Adipocyte (in vitro differentiated cells): ENCODE data around the gene HNRNPF.
"Not testable (repeated sequence)": the region's sequence is repeated elsewhere in the genome, so short reads cannot be mapped to it uniquely, and the experiment has no call there.

Experiments used
- DNase-seq: peaks from one replicate; pipeline ENCODE4 v3.0.0-alpha.2; 2015; ENCODE audit warnings: low read depth
- H3K27me3 ChIP-seq: replicated peaks from 2 replicates; pipeline ENCODE4 v1.7.0; 2013; ENCODE audit warnings: mild to moderate bottlenecking, low read length, moderate library complexity; ENCODE audit not compliant: control insufficient read depth, insufficient read depth
- H3K36me3 ChIP-seq: 2 replicates; pipeline ENCODE4 v1.7.0; 2013; ENCODE audit warnings: low read length, mild to moderate bottlenecking, moderate library complexity; ENCODE audit not compliant: control insufficient read depth, insufficient read depth, severe bottlenecking
- H3K4me1 ChIP-seq: 2 replicates; pipeline ENCODE4 v1.7.0; 2013; ENCODE audit warnings: mild to moderate bottlenecking, low read length, moderate library complexity; ENCODE audit not compliant: control insufficient read depth, insufficient read depth
- H3K4me3 ChIP-seq: 2 replicates; pipeline ENCODE4 v1.7.0; 2013; ENCODE audit warnings: mild to moderate bottlenecking, low read length, moderate library complexity
- H3K9ac ChIP-seq: 2 replicates; pipeline ENCODE4 v1.7.0; 2013; ENCODE audit warnings: mild to moderate bottlenecking, low read length, moderate library complexity
- H3K9me3 ChIP-seq: 2 replicates; pipeline ENCODE4 v1.7.0; 2013; ENCODE audit warnings: mild to moderate bottlenecking, low read length, moderate library complexity; ENCODE audit not compliant: control insufficient read depth

Gene HNRNPF, protein sequence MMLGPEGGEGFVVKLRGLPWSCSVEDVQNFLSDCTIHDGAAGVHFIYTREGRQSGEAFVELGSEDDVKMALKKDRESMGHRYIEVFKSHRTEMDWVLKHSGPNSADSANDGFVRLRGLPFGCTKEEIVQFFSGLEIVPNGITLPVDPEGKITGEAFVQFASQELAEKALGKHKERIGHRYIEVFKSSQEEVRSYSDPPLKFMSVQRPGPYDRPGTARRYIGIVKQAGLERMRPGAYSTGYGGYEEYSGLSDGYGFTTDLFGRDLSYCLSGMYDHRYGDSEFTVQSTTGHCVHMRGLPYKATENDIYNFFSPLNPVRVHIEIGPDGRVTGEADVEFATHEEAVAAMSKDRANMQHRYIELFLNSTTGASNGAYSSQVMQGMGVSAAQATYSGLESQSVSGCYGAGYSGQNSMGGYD

DNA sequence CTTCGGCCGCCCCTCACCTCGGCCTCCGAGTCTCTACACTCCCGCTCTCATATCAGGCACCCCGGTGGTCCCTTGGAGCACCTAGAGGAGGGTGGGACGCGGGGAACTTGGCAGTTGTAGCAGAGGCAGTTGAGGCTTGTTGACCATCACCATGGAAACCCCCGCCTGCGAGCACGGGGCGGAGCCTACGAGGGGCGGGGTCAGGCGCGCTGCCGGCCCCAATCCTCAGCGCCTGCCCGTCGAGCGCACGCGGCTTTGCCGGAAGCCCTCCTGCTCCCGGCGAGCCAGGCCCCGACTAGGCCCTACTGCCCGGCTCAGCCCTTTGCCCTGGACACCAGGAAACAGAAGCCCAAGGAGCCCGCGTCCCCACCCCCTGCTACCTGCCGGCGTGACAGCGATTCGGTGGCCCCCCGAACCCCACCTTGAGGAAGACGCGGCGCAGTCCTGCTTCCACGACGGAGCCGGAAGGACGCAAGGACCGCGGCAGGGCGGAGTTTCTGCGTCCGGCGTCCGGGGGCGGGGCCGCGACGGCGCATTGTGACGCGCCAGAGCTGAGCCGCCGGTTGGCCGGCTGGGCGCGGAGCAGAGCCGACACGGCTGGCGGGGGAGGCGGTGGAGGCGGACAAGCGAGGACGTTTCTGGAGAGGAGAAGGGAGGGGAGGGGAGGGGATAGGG lies at the start of gene HNRNPF:
Gene HNRNPF (minus strand): TSS at position 477 of the 675 bp plus-strand sequence. CDS start 21,302 bp downstream, outside the sequence.
- H3K36me3 ChIP-seq: peaks cover 3% of the 10 kb centered on the region
- H3K4me3 ChIP-seq: peak within 1 kb of the TSS; percentile 95
- H3K27me3 ChIP-seq: no peaks in the 10 kb centered on the region
- no peaks in the 10 kb centered on the region for H3K9me3 ChIP-seq
- H3K4me1 ChIP-seq: peaks cover 26% of the 10 kb centered on the region
- H3K9ac ChIP-seq: peak within 1 kb of the TSS; percentile 99
- DNase-seq: peak; percentile 98

DNA sequence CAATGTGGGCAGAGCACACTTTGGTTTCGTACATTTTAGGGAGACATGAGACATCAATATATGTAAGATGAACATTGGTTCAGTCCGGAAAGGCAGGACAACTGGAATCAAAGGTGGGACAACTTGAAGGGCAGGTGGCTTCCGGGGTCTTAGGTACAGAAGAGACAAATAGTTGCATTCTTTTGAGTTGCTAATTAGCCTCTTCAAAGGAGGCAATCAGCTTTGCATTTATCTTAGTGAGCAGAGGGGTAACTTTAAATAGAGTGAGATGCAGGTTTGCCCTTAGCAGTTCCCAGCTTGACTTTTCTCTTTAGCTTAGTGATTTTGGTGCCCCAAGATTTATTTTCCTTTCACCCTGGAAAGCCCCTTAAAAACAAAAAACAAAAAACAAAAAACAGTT lies 49.2 kb upstream of the HNRNPF start:
- H3K9me3 ChIP-seq: no peaks in the 10 kb centered on the region
- no peak overlapping the region for H3K4me3 ChIP-seq
- H3K9ac ChIP-seq: no peak overlapping the region
- DNase-seq: no peak
- no peaks in the 10 kb centered on the region for H3K36me3 ChIP-seq
- peaks cover 22% of the 10 kb centered on the region for H3K4me1 ChIP-seq
- no peaks in the 10 kb centered on the region for H3K27me3 ChIP-seq

DNA sequence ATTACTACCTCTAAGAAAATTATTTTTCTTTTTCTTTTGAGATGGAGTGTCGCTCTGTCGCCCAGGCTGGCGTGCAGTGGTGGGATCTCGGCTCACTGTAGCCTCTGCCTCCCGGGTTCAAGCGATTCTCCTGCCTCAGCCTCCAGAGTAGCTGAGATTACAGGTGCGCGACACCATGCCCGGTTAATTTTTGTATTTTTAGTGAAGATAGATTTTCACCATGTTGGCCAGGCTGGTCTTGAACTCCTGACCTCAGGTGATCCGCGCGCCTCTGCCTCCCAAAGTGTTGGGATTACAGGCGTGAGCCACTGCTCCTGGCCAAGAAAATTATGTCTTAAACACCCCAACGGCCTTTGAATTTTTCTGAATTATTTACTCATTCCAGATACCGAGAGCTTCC lies 47.6 kb upstream of the HNRNPF start:
- H3K27me3 ChIP-seq, H3K36me3 ChIP-seq, DNase-seq, H3K9me3 ChIP-seq: not testable (repeated sequence)
- Histone ChIP-seq H3K4me1 (peaks cover 32% of the 10 kb centered on the region), H3K9ac (peak overlapping the region; percentile 90), H3K4me3 (peak overlapping the region; percentile 90)

DNA sequence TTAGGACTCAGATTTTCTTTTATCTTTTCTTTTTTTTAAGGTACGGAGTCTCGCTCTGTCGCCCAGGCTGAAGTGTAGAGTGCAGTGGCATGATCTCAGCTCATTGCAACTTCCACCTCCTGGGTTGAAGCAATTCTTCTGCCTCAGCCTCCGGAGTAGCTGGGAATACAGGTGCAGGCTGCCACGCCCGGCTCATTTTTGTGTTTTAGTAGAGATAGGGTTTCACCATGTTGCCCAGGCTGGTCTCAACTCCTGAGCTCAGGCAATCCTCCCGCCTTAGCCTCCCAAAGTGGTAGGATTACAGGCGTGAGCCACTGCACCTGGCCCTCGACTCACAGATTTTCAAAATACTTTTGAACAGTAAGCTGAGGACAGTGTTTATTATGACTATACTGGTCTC lies 45.0 kb upstream of the HNRNPF start:
- not testable (repeated sequence) for H3K36me3 ChIP-seq, H3K27me3 ChIP-seq, DNase-seq, H3K9me3 ChIP-seq, H3K4me3 ChIP-seq
- Histone ChIP-seq H3K9ac (peak overlapping the region; percentile 90), H3K4me1 (peaks cover 32% of the 10 kb centered on the region)

DNA sequence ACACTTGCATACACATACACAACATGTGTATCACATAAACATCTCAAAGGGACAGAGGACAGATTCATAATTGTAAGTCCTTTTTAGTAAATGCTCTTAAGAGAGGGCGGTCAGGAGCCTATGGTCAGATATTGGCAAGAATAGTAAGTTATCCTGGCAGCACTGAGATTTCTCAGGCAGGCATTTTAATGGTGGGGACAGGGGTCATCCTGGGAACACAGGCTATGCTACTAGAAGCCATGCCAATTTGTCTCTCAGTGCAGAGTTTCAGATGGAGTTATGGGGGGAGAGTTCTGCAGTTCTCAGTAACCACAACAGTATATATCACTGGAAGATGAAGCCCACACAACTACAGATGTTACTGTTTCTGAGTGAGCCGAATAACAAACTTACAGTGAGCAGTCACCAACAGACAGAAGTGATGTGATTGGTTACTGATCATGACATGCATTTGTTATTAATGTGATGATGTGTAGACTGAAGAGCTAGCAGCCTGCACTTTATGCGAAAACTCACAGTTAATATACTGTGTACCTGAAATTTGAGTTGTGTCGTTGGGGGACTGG lies 44.4 kb upstream of the HNRNPF start:
- H3K4me1 ChIP-seq: peaks cover 32% of the 10 kb centered on the region
- DNase-seq: no peak
- H3K27me3 ChIP-seq: no peaks in the 10 kb centered on the region
- H3K9me3 ChIP-seq: no peaks in the 10 kb centered on the region
- no peaks in the 10 kb centered on the region for H3K36me3 ChIP-seq
- H3K4me3 ChIP-seq: peak overlapping the region; percentile 18
- peak overlapping the region; percentile 32 for H3K9ac ChIP-seq

DNA sequence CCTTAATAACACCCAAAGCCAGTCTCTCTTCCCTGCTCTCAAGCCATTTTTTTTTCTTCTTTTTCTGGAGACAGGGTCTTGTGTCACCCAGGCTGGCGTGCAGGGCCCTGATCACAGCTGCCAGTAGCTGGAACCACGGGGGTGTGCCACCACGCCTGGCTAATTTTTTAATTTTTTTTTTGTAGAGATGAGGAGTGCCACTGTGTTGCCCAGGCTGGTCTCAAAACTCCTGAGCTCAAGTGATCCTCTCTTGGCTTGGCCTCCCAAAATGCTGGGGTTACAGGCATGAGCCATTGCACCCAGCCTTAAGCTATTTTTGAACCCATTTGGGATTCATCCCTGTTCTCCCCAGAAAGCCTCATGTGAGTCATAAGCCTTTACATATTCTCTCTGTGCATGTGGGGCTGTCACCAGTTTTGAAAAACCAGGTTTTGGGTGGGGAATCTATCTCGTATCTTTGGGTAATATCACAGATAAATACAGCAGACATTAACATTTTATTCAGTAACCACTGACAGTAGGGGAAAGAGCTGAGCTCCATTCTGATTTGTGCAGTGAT lies 43.4 kb upstream of the HNRNPF start:
- Histone ChIP-seq H3K4me3 (no peak overlapping the region), H3K27me3 (no peaks in the 10 kb centered on the region), H3K4me1 (peaks cover 32% of the 10 kb centered on the region), H3K9me3 (no peaks in the 10 kb centered on the region), H3K9ac (no peak overlapping the region), H3K36me3 (no peaks in the 10 kb centered on the region)
- no peak for DNase-seq

DNA sequence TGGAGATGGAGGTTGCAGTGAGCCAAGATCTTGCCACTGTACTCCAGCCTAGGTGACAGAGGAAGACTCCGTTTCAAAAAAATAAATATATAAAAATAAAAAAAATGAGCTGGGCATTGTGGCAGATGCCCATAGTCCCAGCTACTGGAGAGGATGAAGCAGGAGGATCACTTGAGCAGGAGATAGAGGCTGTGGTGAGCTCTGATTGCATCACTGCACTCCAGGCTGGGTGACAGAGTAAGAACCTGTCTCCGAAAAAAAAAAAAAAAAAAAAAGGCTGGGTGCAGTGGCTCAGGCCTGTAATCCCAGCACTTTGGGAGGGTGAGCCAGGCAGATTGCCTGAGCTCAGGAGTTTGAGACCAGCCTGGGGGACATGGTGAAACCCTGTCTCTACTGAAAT lies 39.8 kb upstream of the HNRNPF start:
- no peak for DNase-seq
- Histone ChIP-seq H3K4me3 (no peak overlapping the region), H3K4me1 (peaks cover 17% of the 10 kb centered on the region), H3K36me3 (no peaks in the 10 kb centered on the region), H3K9ac (no peak overlapping the region), H3K27me3 (no peaks in the 10 kb centered on the region), H3K9me3 (no peaks in the 10 kb centered on the region)

DNA sequence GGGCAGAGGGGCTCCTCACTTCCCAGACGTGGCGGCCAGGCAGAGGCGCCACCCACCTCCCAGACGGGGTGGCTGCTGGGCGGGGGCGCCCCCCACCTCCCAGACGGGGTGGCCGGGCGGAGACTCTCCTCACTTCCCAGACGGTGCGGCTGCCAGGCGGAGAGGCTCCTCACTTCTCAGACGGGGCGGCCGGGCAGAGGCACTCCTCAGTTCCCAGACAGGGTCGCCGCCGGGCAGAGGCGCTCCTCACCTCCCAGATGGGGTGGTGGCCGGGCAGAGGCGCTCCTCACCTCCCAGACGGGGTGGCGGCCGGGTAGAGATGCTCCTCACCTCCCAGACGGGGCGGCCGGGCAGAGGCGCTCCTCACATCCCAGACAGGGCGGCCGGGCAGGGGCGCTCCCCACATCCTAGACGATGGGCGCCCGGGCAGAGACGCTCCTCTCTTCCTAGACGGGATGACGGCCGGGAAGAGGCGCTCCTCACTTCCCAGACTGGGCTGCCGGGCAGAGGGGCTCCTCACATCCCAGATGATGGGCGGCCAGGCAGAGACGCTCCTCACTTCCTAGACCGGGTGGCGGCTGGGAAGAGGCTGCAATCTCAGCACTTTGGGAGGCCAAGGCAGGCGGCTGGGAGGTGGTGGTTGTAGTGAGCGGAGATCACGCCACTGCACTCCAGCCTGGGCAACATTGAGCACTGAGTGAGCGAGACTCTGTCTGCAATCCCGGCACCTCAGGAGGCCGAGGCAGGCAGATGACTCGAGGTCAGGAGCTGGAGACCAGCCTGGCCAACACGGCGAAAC lies 37.4 kb upstream of the HNRNPF start:
- DNase-seq, H3K36me3 ChIP-seq, H3K9me3 ChIP-seq, H3K4me1 ChIP-seq, H3K9ac ChIP-seq, H3K4me3 ChIP-seq, H3K27me3 ChIP-seq: not testable (repeated sequence)

DNA sequence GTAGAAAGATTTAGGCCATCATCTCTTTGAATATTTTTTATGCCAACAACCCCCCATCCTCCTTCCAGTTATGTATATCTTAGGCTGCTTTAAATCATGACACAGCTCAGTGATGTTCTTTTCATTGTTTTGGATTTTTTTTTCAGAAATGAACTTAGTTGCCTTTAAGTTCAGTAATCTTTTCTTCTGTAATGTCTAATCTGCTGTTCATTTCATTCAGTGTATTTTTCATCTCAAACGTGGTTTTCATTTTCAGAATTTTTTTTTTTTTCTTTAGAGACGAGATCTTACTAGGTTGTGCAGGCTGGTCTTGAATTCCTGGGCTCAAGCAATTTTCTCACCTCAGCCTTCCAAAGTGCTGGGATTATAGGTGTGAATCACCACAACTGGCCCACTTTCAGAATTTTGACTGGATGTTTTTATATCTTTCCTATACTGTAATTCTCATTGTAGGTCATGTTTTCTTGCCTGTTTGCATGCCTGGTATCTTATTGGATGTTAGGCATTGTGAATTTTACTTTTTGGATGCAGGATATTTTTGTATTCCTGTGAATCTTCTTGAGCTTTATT lies 36.0 kb upstream of the HNRNPF start:
- no peak overlapping the region for H3K9ac ChIP-seq
- no peak overlapping the region for H3K4me3 ChIP-seq
- H3K36me3 ChIP-seq: no peaks in the 10 kb centered on the region
- H3K27me3 ChIP-seq: no peaks in the 10 kb centered on the region
- no peaks in the 10 kb centered on the region for H3K9me3 ChIP-seq
- no peak for DNase-seq
- no peaks in the 10 kb centered on the region for H3K4me1 ChIP-seq

DNA sequence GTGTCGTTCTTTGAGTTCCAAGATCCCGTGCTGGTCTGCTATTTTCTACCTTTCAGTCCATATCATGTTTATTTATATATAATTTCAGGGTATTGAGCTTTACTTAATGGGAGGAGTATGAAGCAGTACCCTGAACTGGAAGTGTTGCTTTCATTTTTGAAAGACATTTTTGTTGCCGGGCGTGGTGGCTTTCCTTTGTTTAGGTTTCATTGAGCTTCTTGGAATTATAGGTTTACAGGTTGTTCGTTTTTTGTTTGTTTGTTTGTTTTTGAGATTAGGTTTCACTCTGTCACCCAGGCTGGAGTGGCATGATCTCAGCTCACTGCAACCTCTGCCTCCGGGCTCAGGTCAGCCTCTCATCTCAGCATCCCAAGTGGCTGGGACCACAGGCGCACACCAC lies 35.3 kb upstream of the HNRNPF start:
- no peak for DNase-seq
- Histone ChIP-seq H3K9me3 (no peaks in the 10 kb centered on the region), H3K9ac (no peak overlapping the region), H3K4me3 (no peak overlapping the region), H3K36me3 (no peaks in the 10 kb centered on the region), H3K27me3 (no peaks in the 10 kb centered on the region), H3K4me1 (no peaks in the 10 kb centered on the region)
